HG02973 (cell line): ENCODE data around the gene RTN4R.
"Not testable (repeated sequence)": the region's sequence is repeated elsewhere in the genome, so short reads cannot be mapped to it uniquely, and the experiment has no call there.

ENCODE experiments used
- ATAC-seq: cut with Tn5 transposase; IDR thresholded peaks from one replicate; pipeline ENCODE4 v1.9.1; 2021; ENCODE audit warnings: moderate library complexity; ENCODE audit not compliant: unreplicated experiment

RTN4R gene

GRCh38 chr22:20272700-20273099 lies 4.6 kb upstream of the RTN4R start:
- no peak for ATAC-seq

GRCh38 chr22:20272174-20272573 lies 4.1 kb upstream of the RTN4R start:
- no peak for ATAC-seq

GRCh38 chr22:20271114-20271994 lies 3.2 kb upstream of the RTN4R start:
- no peak for ATAC-seq

DNA sequence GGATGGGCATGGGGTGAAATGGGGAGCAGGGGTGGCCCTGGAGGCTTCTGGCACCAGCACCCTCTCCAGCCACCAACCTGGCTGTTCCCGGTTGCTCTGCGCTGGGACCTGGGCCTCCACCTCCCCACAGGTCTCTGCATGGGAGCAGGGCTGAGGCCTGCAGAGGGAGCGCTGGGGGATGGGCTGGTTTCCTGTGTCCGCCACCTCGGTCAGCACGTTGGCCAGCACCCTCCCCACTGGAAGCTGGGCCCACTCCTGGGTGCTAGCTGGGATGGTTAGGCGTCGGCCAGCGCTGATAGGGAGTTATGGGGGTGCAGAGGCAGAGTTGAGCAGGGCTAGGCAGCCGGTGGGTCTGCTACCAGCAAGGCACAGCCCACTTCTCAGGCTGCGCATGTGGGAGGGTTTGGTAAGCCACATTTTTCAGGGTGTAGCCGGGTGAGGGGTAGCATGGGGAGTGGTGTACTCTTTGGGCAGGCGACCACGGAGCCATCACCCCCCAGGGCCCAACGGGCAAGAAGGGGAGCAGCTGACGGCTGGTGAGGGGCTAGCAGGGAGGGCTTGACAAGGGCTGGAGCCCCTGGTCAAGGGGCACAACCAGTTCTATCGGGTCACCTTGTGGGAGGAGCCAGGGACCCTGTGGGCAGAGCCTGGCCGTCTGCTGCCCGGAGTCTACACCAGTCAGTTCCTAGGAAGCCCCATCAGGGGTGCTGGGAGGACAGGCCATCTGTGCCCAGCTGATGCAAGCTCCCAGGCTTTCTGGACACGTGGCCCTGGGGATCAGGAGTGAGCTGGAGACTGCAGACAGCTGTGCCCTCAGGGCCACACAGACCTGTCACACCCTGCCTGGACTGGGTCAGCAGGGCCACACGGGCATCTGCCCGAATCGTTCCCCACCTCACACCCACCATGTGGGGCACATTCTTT lies 2.3 kb upstream of the RTN4R start:
- not testable (repeated sequence) for ATAC-seq

GRCh38 chr22:20269673-20270072 lies 1.6 kb upstream of the RTN4R start:
- ATAC-seq: not testable (repeated sequence)

GRCh38 chr22:20269201-20269600 lies 1.1 kb upstream of the RTN4R start:
- ATAC-seq: not testable (repeated sequence)

GRCh38 chr22:20267441-20268278 lies 458 bp downstream of the RTN4R start:
- ATAC-seq: no peak

- ATAC-seq: not testable (repeated sequence)
Measured at GRCh38 chr22:20266667-20267440, 1.3 kb downstream of the RTN4R start.

DNA sequence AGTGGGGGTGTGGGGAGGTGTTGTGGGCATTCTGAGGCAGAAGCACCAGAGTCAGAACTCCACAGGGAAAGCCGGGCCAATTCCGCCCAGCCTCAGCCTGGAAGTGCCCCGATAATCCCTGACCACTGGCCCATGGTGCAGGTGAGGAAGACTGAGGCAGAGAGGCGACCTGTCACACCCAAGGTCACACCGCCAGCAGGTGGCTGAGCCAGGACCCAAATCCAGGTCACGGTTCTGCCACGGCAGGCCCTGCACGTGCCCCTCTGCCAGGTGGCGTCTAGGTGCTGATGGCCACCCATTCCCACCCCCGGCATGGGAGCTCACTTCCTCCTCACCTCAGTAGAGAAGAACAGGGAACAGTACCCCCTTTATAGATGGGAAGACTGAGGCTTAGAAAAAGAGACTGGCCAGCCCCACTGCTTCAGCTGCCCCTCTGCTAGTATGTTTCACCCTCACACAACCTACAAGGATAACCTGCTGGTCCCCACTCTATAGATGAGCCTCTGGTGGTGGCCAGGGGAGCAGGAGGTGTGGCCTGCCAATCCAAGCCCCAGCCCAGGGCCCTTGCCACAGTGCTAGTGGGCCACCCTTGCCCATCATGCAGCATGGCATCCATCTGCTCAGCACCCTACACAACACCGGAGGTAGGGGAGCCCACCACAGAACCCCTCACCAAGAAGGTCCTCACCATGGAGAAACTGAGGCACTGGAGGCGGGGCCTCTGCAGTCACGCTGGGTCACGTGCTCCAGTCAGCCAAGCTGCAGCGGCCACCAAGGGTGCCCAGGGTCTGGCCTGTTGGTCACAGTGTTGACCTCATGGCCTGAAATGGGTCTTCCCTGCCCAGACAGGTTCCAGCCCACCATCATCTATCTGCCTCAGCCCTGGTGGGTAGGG lies 2.1 kb downstream of the RTN4R start:
- not testable (repeated sequence) for ATAC-seq

- no peak for ATAC-seq
Measured at GRCh38 chr22:20264614-20265452, 3.3 kb downstream of the RTN4R start.

DNA sequence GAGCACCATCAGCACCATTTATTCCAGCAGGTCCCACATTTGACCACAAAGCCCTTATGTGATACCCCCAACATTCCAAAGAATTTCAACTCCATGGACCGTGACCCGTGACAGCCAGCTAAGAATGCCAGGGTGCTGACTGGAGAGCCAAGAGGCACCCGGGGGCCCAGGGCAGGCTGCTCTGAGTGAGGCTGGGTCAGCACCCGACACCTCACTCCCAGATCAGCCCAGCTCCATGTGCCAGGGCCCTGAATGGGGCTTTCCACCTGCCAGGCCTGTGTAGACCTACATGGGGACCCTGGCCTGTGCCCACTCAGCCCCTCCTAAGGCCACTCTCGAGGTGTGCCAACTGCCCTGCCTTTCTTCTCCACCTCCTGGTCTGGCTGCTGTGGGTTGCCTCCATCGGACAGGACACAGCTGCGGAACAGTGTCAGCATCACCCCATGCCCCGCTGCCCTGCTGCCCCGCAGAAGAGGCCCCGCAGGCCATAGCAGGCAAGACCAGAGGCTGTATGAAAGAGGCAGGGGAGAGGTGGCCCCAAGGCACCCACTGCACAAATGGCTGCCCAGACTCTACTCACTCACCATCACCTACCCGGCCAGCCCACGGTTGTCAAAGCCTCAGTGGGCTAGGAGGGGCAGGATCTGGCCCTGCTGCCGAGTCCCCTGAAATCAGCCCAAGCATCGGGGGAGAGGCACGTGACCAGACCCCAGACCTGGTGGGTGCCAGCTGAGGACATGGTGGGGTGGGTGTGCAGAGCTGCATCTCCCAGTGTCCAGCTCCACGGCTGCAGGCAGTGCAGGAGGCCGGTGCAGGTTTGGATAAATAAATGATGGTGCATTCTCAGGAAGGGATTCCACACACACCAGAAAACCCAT lies 4.5 kb downstream of the RTN4R start:
- not testable (repeated sequence) for ATAC-seq

GRCh38 chr22:20262582-20263147 lies 5.5 kb downstream of the RTN4R start:
- no peak for ATAC-seq

DNA sequence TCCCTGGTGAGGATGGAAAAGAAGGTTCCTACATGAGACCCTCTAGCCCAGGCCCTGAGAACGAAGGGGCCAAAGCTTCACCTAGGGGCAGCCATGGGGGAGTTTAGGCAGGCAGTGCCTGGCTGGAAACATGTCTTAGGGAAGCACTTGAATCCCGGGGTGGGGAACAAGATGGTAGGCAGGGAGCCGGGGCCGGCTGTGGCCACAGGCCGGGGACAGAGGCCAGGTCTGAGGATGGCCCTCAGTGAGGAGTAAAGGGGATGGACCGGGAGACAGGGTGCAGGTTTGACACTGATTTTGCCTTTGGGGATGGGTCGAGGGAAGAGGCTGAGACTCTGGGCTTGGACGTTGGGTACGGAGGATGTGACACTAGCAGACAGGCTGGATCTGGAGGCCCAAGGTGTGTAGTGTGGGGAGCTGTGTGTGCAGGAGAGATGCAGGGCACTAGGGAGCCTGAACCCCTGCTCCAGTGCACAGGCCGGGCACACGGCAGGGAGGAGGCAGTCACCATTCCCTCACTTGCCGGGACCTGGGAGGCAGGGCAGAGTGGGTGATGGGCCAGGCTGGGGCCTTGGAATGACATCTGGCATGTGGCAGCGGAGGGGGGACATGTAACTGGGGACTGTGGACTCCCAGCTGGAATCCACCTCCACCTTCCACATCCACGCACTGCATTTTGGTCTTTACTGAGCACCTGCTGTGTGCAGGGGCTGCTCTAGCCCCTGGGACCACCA lies 6.1 kb downstream of the RTN4R start:
- no peak for ATAC-seq

DNA sequence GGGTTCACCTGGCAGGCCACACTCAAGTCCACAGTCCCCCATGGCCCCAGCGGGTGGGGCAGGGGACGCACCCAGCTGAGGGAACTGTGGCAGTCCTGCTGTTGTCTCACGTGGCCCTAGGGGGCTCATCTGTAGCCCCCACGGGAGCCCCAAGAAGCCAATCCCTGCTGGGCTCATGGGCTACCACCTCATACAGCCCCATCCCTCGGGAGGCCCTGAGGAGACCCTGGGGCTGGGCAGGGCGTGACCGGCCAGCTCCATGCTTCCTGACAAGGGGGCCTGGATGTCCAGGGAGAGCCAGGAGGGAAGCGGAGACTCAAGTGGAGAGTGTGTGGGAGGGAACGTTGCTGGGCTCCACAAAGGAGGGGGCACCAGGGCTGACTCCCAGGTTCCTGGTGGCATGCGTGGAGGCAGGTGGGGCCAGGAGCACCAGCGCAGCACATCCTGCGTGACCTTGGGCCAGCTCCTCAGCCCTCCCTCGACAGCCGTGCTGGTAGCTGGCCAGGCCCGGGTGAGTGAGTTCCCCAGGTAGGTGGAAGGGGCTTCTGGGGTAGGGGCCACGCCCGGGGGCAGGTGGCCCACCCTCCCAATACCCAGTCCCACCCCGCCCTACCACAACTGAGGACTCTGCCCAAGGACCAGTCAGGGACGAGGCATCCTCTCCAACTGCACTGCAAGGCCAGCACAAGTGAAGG lies 7.9 kb downstream of the RTN4R start:
- no peak for ATAC-seq

DNA sequence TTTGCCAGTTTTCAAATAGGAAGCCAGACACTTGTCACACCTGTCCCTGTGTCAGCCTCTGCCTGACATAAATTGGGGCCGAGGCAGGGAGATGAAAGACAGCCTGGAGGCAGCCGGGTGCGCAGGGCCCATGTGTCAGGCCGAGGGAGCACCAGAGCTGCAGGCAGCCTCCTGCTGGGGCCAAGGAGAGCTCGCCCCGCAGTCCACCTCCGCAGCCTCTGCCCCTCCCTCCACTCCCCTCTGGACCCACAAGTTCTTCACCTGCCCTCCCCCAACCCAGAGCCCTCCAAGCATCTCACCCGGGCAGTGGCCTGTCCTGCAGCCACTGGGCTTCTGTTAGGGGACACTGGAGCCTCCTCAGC lies 8.8 kb downstream of the RTN4R start:
- ATAC-seq: no peak
